WTC11 (cell line): Measurements from ENCODE around the gene CACNA1E.

Experiments used
- CTCF ChIP-seq: fragments of 200-600 bp; IDR thresholded peaks from 2 replicates; pipeline ENCODE4 v1.8.0; 2022; ENCODE audit warnings: antibody characterized with exemption
- ETV6 ChIP-seq: sonication (generic); formaldehyde crosslinking; IDR thresholded peaks from 2 replicates; pipeline ENCODE4 v1.8.1; 2022; ENCODE audit warnings: mild to moderate bottlenecking, missing genetic modification reagents

GRCh38 chr1:181849071-181849470 lies 365.8 kb downstream of the CACNA1E start:
- TF ChIP-seq CTCF, result no peak
- TF ChIP-seq ETV6 (CRISPR knock-in tag), result no peak
